Activated CD4-positive, alpha-beta T cell treated with anti-CD3 and anti-CD28 coated beads, Interleukin-2, amount 50 U/mL, for 4 hours (primary cell): ENCODE measurements around the gene MYBPHL.
A peak's percentile ranks its signal among the peaks of the same experiment; 100 is the strongest.

ENCODE experiments used
- DNase-seq, 2 experiments: peaks; one replicate each; pipeline ENCODE4 v3.0.0-alpha.2; 2020

MYBPHL gene

DNA sequence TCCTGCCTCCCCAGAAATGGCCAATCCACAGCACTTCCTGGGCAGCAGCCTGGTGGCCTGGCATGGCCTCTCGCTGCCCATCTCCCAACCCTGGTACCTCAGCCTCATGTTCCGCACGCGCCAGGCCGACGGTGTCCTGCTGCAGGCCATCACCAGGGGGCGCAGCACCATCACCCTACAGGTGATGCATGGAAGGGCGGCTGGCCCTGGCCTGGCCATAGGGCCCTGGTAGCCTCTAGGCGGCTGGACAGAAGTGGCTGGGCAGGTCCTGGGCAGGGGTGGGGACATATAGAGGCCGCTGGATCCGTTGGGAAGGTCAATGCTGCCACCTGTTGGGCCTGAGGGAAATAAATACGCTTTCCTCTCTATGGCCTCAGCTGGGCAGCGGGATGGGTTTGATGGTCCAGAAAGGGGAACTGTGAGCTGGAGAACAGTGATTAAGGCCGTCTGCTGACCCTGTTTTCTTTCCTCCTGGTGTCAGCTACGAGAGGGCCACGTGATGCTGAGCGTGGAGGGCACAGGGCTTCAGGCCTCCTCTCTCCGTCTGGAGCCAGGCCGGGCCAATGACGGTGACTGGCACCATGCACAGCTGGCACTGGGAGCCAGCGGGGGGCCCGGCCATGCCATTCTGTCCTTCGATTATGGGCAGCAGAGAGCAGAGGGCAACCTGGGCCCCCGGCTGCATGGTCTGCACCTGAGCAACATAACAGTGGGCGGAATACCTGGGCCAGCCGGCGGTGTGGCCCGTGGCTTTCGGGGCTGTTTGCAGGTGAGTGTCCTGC is 43.0 kb downstream of the MYBPHL start:
- peak; percentile 66 to 69 for DNase-seq

DNA sequence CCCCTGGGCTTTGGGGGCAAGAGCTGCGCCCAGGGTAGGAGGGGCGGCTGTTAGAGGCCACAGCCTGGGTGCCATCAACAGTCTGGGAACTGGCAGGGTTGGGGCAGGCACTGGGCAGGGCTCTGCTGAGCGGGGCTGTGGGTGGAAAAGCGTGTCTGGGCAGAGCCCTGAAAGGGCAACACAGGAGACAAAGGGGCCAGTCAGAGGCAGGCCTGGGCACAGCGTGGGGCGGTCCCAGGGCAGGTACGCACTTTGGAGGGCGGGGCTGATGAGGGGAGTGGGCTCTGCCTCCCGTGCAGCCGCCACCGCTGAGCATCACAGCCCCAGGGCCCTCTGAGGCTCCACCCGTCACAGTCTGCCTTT is 43.6 kb downstream of the MYBPHL start:
- DNase-seq: no peak

DNA sequence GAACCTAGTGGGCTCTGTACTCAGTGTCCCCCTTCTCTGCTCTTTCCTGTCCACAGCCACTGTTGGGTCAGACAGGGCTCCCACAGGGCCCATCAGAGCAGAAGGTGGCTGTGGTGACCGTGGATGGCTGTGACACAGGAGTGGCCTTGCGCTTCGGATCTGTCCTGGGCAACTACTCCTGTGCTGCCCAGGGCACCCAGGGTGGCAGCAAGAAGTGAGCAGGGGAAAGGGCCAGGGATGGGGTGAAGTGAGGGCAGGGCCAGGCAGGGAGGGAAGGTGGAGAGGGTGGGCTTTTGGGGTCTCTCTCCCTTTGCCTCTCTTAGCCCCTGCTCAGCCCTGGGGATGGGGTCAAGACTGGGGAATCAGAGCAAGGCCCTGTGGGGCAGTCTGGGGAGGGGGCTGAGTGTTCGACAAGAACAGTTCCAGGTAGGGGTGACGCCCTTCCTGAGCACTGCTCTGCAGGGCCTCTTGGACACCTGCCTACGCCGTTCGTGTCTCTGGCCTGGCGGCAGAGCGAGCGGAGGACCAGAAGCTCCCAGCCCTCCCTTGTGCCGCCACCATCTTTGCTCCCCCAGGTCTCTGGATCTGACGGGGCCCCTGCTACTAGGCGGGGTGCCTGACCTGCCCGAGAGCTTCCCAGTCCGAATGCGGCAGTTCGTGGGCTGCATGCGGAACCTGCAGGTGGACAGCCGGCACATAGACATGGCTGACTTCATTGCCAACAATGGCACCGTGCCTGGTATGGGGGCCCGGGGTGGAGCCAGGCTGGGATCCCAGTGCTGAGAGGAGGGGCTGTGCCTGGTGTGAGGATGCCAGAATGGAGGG is 44.4 kb downstream of the MYBPHL start:
- no peak for DNase-seq

DNA sequence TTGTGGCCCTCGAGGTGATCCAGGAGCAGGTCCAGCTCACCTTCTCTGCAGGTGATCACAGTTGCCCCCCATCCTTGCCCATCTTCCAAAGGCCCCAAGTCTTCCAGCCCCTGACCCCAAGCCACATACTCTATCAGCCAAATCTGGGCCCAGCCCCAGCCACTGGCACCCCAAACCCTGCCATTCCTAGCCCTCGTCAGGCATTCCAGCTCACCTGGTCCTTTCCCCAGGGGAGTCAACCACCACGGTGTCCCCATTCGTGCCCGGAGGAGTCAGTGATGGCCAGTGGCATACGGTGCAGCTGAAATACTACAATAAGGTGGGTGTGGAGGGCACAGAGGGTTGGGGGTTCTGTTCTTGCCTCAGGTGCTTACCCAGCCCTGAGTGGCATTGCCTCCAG is 45.2 kb downstream of the MYBPHL start:
- DNase-seq: no peak

DNA sequence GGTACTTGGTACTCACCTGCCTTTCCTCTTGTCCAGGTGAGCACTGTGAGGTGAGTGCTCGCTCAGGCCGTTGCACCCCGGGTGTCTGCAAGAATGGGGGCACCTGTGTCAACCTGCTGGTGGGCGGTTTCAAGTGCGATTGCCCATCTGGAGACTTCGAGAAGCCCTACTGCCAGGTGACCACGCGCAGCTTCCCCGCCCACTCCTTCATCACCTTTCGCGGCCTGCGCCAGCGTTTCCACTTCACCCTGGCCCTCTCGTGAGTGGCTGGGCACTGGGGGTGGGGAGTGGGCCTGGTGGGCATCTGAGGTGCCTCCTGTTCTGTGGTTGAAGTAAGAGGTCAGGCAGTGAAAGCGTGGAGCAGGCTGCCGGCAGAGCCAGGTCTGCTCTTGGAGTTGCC is 45.8 kb downstream of the MYBPHL start:
- no peak for DNase-seq

DNA sequence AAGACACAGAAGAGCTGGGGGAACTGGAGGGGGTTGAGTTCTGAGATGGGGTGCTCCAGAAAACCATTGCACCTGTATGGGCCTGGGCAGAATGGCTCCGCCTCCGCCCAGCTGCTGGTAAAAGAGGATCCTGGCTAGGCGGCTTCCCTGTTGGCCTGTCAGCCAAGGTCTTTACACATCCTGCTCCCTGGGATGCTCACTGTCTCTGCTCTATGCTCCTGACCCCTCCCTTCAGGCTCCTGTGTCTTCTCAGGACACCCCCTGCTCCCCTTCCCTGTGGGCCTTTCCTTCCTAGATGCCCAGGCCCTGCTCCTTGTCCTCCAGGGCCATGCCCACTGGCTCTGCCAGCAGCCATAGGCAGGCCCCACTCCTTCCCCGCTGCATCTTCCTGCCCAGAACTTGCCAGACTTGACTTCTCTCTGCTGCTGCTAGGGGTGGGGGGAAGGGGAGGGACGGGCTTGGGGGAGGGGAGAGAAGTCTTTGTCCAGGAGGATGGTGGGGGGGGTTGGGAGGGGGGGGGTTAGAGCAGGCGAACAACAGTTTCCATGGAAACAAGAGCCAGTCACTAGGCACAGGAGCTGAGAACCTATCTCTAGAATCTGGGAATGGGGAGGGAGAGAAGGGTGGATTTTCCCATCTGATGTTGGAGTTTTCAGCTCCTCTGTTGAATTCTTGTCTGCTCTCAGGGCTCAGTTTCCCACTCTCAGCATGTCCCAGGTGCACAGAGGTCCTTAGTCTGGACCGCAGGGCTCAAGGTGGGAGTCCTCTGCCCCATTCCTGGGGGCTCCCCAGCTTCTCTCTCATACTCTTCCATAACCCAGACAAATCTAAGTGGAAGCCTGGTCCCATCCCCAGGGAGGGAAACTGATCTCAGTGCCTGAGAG is 46.9 kb downstream of the MYBPHL start:
- DNase-seq: no peak

DNA sequence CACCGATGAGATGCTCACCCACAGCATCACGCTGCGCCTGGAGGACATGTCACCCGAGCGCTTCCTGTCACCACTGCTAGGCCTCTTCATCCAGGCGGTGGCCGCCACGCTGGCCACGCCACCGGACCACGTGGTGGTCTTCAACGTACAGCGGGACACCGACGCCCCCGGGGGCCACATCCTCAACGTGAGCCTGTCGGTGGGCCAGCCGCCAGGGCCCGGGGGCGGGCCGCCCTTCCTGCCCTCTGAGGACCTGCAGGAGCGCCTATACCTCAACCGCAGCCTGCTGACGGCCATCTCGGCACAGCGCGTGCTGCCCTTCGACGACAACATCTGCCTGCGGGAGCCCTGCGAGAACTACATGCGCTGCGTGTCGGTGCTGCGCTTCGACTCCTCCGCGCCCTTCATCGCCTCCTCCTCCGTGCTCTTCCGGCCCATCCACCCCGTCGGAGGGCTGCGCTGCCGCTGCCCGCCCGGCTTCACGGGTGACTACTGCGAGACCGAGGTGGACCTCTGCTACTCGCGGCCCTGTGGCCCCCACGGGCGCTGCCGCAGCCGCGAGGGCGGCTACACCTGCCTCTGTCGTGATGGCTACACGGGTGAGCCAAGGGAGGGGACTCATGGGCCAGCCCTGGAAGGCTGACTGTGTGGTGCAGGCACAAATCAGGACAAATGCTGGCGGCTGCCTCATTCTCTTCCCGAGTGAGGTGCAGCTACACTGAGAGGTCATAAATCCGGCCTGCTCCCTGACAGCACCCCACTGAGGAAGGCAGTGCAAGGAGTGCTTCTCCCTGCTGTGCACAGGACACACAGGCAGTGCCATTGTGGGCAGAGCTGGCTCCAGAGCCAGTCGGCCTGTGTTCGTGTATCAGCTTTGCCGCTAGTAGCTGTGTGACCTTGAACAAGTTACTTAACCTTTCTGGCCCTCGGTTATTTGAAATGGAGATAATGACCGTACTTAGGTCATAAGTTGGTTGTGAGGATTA is 48.0 kb downstream of the MYBPHL start:
- DNase-seq: no peak

DNA sequence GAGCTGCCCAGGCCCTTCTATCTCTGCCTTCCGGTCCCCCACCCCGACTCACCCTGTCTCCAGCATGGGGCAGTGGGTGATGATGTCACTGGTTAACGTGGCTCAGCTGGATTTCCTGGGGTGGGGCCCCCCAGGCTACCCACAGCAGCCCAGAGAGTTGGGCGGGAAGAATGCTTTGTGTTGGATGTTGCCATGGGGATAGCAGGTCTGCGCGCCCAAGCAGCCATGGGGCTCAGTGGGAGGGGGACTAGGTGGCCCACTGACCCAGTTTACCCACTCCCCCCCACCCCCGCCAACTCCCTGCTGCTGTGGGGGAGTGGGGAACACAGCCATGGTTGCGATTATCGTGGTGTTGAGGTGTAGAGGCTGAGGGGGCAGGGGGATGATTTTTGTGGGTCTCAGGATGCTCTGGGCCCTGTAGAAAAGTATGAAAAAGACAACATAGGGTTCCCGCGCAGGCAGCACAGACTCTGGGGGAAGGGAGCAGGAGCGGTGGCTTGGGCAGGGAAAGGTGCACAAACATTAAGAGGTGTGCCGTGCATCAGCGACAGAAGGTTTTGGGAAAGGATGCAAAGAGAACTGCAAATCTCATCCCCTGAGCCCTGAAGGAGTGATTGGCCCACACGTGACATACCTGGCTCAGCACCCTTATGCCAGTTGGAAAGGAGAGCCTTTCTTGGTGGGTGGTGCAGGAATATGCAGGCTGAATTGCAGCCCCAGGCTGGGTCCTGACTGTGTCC is 49.0 kb downstream of the MYBPHL start:
- no peak for DNase-seq

DNA sequence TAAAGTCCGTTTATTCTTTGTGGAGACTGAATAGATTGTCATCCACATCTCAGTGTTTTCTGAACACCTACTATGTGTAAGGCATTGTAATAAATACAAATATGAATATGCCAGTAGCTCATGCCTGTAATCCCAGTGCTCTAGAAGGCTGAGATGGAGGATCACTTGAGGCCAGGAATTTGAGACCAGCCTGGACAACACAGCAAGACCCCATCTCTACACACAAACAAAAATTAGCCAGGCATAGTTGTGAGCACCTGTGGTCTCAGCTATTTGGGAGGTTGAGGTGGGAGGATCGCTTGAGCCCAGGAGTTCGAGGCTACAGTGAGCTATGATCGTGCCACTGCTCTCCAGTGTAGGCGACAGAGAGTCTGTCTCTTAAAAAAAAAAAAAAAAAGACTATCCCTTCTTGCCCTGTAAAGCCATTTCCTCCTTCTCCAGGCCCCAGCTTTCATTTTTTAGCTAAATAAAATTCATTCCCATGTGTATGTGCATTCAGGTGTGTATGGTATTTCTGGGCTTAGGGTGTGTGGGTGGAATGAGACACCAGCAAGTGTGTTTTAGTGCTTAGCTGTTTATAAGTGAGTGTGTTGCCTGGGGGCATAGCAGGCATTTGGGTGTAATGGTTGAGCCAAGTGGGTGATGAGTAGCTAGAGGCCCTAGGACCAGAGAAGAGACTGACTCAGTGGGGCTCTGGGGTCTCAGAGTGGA is 49.7 kb downstream of the MYBPHL start:
- DNase-seq: no peak

DNA sequence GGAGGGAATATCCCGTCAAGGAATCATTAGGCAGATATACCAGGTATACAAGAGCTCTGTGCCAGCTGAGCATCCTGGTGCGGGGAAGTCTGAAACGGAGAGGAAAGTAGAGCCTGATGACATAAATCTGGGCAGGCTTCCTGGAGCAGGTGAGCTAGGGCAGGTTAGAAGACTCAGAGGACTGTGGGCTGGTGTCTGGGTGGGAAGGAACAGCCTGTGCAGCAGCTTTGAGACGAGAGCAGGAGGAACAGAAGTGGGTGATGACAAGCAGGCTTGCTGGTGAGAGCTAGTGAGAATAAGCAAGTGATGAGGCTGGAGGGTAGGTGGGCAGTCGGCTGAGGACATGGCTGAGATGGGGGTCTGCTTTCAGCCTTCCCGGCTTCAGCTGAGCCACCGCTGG is 50.7 kb downstream of the MYBPHL start:
- DNase-seq: no peak

DNA sequence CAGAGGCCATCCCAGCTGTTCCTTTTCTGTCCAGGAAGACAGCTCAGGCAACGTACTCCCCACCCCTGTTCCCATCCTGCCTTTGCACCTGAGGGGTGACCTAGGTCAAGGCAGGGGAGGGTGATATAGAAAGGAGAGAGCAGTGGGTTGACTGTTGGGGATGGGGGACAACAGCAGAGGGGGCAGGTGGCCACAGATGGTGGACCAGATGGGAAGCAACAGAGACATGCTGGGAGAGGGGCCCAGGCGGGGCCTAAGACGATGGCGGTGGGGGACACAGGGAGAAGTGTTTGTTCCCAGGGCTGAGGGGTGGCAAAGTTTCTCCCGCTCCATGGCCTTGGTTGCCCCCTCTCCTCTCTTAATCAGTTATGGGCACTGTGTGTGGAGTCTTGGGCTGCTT is 51.1 kb downstream of the MYBPHL start:
- no peak for DNase-seq

DNA sequence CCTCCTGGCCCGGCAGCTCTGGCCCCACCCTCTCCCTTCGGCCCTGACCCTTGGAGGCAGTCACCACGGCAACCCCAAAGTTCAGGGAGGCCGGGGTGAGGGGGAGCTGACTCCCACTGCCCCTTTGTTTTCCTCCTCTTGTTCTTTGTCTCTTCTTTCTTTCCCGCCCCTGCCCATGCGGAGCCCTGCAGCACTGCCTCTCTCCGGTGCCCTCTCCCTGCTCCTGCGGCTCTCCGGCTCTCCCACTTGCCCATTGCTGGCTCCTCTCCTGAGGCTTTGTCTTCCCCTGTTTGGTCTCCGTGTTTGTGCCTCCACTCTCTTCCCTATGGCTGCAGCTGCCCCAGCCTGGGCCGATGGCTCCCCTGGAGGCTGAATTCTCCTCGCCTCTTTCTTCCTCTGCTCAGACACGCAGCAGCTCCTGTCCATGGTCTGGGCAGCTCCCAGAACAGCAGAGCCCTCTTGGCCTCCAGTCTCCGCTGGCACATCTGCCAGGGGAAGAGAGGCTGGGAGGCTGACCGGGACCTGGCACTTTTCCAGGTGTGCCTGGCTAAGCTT is 51.6 kb downstream of the MYBPHL start:
- no peak for DNase-seq

DNA sequence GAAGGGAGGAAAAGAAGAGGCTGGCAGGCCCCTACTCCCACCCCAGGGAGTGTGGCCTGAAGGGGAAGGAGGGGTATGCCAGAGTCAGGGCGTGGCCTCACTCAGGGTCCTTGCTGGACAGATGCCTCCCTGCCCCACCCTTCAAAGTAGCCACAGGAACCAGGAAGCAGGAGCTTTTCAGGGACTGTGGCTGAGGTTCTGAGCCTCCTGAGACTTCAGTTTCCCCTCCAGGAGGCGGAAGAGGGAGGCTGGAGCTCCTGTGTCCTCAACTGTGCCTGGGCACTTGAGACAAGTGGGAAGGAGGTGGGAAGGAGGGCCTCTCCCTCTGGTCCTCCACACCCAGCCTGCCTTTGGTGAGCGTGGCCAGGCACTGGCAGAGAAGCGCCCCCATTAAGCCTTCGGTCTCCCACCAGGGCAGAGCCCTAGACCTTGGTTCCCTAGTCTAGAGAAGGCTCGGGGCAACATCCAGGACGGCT is 52.2 kb downstream of the MYBPHL start:
- no peak for DNase-seq

DNA sequence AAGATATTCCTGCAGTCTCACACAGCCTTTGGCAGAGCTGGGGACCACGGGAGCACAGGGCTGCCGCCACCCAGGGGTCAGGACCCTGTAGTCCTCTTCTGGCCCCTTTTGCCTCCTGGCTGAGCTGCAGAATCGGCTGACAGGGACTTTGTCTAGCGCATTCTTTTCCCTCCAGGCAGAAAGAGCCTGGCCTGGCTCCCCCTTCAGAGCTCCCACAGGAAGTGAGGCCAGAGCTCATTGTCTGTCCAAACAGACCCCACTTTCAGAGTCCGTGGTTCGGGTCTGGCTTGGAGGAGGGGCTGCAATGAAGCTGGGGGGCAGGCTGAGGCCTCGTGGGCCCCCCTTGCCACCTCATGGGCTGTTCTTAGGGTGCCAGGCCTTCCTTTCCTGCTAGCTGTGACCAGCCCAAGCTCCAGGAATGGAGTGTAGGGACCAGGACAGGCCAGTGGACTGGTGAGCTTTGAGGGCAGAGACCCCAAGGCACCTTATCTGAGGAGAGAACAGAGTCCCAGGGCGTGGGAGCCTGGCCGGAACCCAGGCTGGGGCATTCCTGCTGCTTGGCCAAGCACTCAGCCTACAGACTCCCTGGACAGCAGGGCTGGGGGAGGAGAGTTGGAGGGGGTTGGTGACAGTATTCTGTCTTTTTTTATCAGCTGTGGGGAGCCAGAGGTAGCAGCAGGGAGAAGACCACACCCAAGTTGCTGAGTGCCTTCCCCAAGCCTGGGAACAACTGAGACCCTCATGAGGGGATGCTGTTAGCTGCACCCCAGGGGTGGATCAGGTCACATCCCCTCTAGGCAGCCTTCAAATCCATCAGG is 52.8 kb downstream of the MYBPHL start:
- no peak for DNase-seq

DNA sequence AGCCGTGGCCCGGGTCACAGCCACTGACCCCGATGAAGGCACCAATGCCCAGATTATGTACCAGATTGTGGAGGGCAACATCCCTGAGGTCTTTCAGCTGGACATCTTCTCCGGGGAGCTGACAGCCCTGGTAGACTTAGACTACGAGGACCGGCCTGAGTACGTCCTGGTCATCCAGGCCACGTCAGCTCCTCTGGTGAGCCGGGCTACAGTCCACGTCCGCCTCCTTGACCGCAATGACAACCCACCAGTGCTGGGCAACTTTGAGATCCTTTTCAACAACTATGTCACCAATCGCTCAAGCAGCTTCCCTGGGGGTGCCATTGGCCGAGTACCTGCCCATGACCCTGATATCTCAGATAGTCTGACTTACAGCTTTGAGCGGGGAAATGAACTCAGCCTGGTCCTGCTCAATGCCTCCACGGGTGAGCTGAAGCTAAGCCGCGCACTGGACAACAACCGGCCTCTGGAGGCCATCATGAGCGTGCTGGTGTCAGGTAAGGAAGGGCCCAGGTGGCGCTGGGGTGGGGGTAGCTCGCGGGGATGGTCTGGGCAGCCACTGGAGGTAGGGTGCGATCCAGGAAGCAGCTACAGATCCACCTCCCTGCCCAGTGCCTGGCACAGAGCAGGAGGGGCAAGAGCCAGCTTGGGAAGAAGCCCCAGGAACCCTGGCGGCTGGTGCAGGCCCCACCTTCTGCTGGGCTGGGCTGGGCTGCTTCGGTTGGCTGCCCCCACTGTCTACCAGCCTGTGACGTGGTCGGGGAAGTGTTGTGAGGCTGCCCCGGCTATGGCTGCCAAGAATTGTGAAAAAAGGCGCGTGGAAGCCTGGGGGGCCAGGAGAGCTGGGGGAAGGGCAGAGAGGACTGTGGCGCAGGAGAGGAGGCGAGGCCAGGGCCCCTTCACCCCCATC is 53.7 kb downstream of the MYBPHL start:
- DNase-seq: no peak

DNA sequence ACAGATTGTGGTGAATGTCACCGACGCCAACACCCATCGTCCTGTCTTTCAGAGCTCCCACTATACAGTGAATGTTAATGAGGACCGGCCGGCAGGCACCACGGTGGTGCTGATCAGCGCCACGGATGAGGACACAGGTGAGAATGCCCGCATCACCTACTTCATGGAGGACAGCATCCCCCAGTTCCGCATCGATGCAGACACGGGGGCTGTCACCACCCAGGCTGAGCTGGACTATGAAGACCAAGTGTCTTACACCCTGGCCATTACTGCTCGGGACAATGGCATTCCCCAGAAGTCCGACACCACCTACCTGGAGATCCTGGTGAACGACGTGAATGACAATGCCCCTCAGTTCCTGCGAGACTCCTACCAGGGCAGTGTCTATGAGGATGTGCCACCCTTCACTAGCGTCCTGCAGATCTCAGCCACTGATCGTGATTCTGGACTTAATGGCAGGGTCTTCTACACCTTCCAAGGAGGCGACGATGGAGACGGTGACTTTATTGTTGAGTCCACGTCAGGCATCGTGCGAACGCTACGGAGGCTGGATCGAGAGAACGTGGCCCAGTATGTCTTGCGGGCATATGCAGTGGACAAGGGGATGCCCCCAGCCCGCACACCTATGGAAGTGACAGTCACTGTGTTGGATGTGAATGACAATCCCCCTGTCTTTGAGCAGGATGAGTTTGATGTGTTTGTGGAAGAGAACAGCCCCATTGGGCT is 54.5 kb downstream of the MYBPHL start:
- no peak for DNase-seq
